HCT116 (cell line): ENCODE results near the gene TTF1. TPM values are rescaled to one million over a fixed set of nuclear protein-coding genes. Genes with fewer than 3 reads are reported as not detected.

Experiments
- ATAC-seq: fragments of 200-7000 bp; cut with Tn5 transposase; 2 replicates; pipeline ENCODE4 v1.9.1; 2020; ENCODE audit warnings: mild to moderate bottlenecking, moderate library complexity
- BruUV-seq: library from RNA; stranded (reverse); fragments of 400-500 nt; replicated peaks from 2 replicates; lab custom pipeline; 2021; lab: Mats Ljungman, UMichigan
- CTCF ChIA-PET: fragments of 300-600 bp; sonication (Branson Sonifier 250); formaldehyde crosslinking; loops from one replicate; lab custom pipeline; 2021; ENCODE audit warnings: antibody characterized with exemption; lab: Charles Lee
- POLR2A ChIA-PET: fragments of 300-600, 350-600 bp; sonication (Branson Sonifier 250); formaldehyde crosslinking; loops from one replicate; lab custom pipeline; 2021; ENCODE audit warnings: antibody characterized with exemption; lab: Charles Lee
- RAD21 ChIA-PET, 2 experiments: fragments of 300-600 bp; sonication (Branson Sonifier 250); formaldehyde crosslinking; loops; one replicate each; lab custom pipeline; 2023; ENCODE audit warnings: low total read pairs in 2 of 2; ENCODE audit not compliant: uncharacterized antibody in 2 of 2, unreplicated experiment in 2 of 2, low non-redundant PET in 1 of 2; lab: Charles Lee
- DNase-seq: peaks from one replicate; pipeline ENCODE4 v3.0.0-alpha.2; 2010; ENCODE audit warnings: low read depth, low spot score
- H2AFZ ChIP-seq: fragments of 200-600 bp; shearing (Covaris generic), sonication (generic); 2 replicates; pipeline ENCODE4 v1.6.1; 2017; ENCODE audit warnings: low read depth, mixed run types, mixed read lengths, antibody characterized with exemption, low read length; ENCODE audit not compliant: poor library complexity, severe bottlenecking
- H3K27ac ChIP-seq: 2 replicates; pipeline ENCODE4 v1.5.1; 2012; ENCODE audit warnings: low read depth, low read length
- H3K27me3 ChIP-seq: fragments of 200-600 bp; sonication (generic); 2 replicates; pipeline ENCODE4 v1.6.1; 2016; ENCODE audit warnings: mixed run types, low read length, mixed read lengths; ENCODE audit not compliant: insufficient read depth
- H3K36me3 ChIP-seq, 2 experiments: fragments of 200-500 bp in 1 of 2; fragments of 200-600 bp in 1 of 2; sonication (Bioruptor generic) in 1 of 2; sonication (generic) in 1 of 2; 2 replicates each; pipeline versions ENCODE4 v1.5.1 to v1.6.1; 2014 to 2016; ENCODE audit warnings: low read length in 2 of 2, inconsistent platforms in 1 of 2, mixed read lengths in 1 of 2, mixed run types in 1 of 2; ENCODE audit not compliant: insufficient read depth in 2 of 2, control insufficient read depth in 1 of 2
- H3K4me1 ChIP-seq, 2 experiments: fragments of 200-600 bp in 1 of 2; sonication (generic) in 1 of 2; 2 replicates each; pipeline versions ENCODE4 v1.5.1 to v1.6.1; 2012 to 2017; ENCODE audit warnings: low read length in 2 of 2, inconsistent platforms in 1 of 2, mild to moderate bottlenecking in 1 of 2, mixed read lengths in 1 of 2, mixed run types in 1 of 2, moderate library complexity in 1 of 2; ENCODE audit not compliant: insufficient read depth in 2 of 2, control insufficient read depth in 1 of 2
- H3K4me2 ChIP-seq: fragments of 200-600 bp; sonication (generic); 2 replicates; pipeline ENCODE4 v1.6.1; 2017; ENCODE audit warnings: mixed run types, low read length, mixed read lengths
- H3K4me3 ChIP-seq, 2 experiments: fragments of 200-600 bp in 1 of 2; sonication (generic) in 1 of 2; replicated peaks in 1 of 2; 2 replicates each; pipeline ENCODE4 v1.5.1; 2011 to 2016; ENCODE audit warnings: low read length in 2 of 2, control low read depth in 1 of 2, low read depth in 1 of 2, mild to moderate bottlenecking in 1 of 2, mixed read lengths in 1 of 2, mixed run types in 1 of 2
- H3K79me2 ChIP-seq: fragments of 200-600 bp; sonication (generic); 2 replicates; pipeline ENCODE4 v1.6.1; 2017; ENCODE audit warnings: mild to moderate bottlenecking, mixed run types, low read length, moderate library complexity, mixed read lengths; ENCODE audit not compliant: insufficient read depth
- H3K9ac ChIP-seq: fragments of 200-600 bp; sonication (generic); 2 replicates; pipeline ENCODE4 v1.6.1; 2016; ENCODE audit warnings: low read length, mixed read lengths
- H3K9me2 ChIP-seq: fragments of 200-600 bp; sonication (generic), shearing (Covaris generic); 2 replicates; pipeline ENCODE4 v1.6.1; 2017; ENCODE audit warnings: mixed run types, mild to moderate bottlenecking, moderate library complexity; ENCODE audit not compliant: insufficient read depth
- H3K9me3 ChIP-seq, 2 experiments: fragments of 200-500 bp in 1 of 2; fragments of 200-600 bp in 1 of 2; sonication (Bioruptor generic) in 1 of 2; sonication (generic) in 1 of 2; 2 replicates each; pipeline ENCODE4 v1.6.1; 2014 to 2017; ENCODE audit warnings: low read length in 2 of 2, mixed read lengths in 2 of 2, inconsistent platforms in 1 of 2, low read depth in 1 of 2, mild to moderate bottlenecking in 1 of 2, mixed run types in 1 of 2, moderate library complexity in 1 of 2; ENCODE audit not compliant: control insufficient read depth in 1 of 2, insufficient read depth in 1 of 2
- H4K20me1 ChIP-seq: fragments of 200-600 bp; sonication (generic), shearing (Covaris generic); 2 replicates; pipeline ENCODE4 v1.6.1; 2017; ENCODE audit warnings: mixed run types, mild to moderate bottlenecking, moderate library complexity; ENCODE audit not compliant: insufficient read depth
- EZH2 ChIP-seq: fragments of 200-600 bp; sonication (generic); IDR thresholded peaks from 2 replicates; pipeline ENCODE4 v1.6.1; 2017; ENCODE audit warnings: antibody characterized with exemption, mixed run types
- FOSL1 ChIP-seq: IDR thresholded peaks from 2 replicates; pipeline ENCODE4 v1.6.1; 2012; ENCODE audit warnings: low read depth
- MAX ChIP-seq: IDR thresholded peaks from 2 replicates; pipeline ENCODE4 v1.6.1; 2012
- SIN3A ChIP-seq: IDR thresholded peaks from 2 replicates; pipeline ENCODE4 v1.6.1; 2012; ENCODE audit warnings: low read depth
- SP1 ChIP-seq: IDR thresholded peaks from 2 replicates; pipeline ENCODE4 v1.6.1; 2012; ENCODE audit warnings: low read depth
- YY1 ChIP-seq: IDR thresholded peaks from 2 replicates; pipeline ENCODE4 v1.6.1; 2011; ENCODE audit warnings: low read length, low read depth, moderate library complexity, mild to moderate bottlenecking; ENCODE audit not compliant: insufficient replicate concordance; ENCODE audit errors: extremely low read depth
- ZBTB33 ChIP-seq: IDR thresholded peaks from 2 replicates; pipeline ENCODE4 v1.6.1; 2011; ENCODE audit warnings: mild to moderate bottlenecking, low read length, moderate library complexity; ENCODE audit not compliant: insufficient replicate concordance; ENCODE audit errors: extremely low read depth
- ZFX ChIP-seq: fragments of 450-650 bp; IDR thresholded peaks from 2 replicates; pipeline ENCODE4 v1.6.1; 2017
- ZNF274 ChIP-seq: fragments of 200-500 bp; sonication (Bioruptor generic); IDR thresholded peaks from 2 replicates; pipeline ENCODE4 v1.6.1; 2014; ENCODE audit warnings: mild to moderate bottlenecking, low read depth, low read length, inconsistent platforms
- intact Hi-C: fragments of 100-400 bp; cut with micrococcal nuclease; formaldehyde crosslinking; loops from 2 replicates; pipeline ENCODE4 v1.10.0; 2022
- total RNA-seq: library from RNA; stranded (reverse); gene quantifications from one replicate; pipeline ENCODE4 v1.2.1, GENCODE V29; 2021; ENCODE audit not compliant: unreplicated experiment

The TTF1 gene
- total RNA-seq, 1 experiment from 2014 or later = 14.5 TPM

DNA sequence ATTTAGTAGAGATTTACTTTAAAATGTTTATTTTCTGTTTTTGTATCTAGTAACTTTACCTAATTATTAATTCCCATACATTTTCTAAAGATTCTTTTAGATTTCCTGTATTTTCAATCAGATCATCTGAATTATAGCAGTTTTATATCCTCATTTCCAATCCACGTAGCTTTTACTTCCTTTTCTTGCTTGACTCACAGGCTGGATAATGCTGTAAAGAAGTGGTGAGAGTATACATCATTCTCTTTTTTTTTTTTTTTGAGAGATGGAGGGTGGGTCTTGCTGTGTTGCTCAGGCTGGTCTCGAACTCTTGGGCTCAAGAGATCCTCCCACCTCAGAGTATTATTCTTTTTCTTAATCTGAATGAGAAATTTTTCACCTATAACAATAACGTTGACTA, 40.7 kb downstream of the TTF1 start:
- BruUV-seq = no TSS peak
- Histone ChIP-seq H3K27ac (no peak overlapping the region), H3K79me2 (no peaks in the 10 kb centered on the region), H3K4me1 (no peaks in the 10 kb centered on the region), H3K9me2 (no peaks in the 10 kb centered on the region), H3K27me3 (no peaks in the 10 kb centered on the region), H3K9ac (no peak overlapping the region), H3K9me3 (no peaks in the 10 kb centered on the region), H3K36me3 (no peaks in the 10 kb centered on the region), H3K4me2 (no peak overlapping the region), H3K4me3 (no peak overlapping the region)
- ATAC-seq (no peak), DNase-seq (no peak)
- RAD21 ChIA-PET = no interaction called here
- CTCF ChIA-PET = no interaction called here
- intact Hi-C loops = no loop called here
- TF ChIP-seq ZFX = no peak
- TF ChIP-seq, all 23 proteins: peak for 0
- Histone ChIP-seq H2AFZ (no peak overlapping the region), H4K20me1 (no peaks in the 10 kb centered on the region)
- POLR2A ChIA-PET = interaction anchor here (0.6 kb wide), 1 partner anchor 11 kb away, joined by 3 read pairs; the partner anchor contains the start of gene SETX

DNA sequence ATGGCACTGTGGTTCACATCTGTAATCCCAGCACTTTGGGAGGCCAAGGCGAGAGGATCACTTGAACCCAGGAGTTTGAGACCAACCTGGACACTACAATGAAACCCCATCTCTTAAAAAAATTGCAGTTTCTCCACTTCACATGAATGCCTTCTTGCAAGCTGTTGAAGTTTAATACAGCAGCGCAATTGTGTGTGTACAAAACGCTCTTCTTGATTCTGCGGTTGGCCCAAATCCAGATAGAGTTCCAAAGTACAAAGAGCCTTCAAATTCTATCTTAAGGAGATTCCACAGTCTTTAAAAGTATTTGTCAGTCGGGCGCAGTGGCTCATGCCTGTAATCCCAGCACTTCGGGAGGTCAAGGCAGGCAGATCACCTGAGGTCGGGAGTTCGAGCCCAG, 42.6 kb downstream of the TTF1 start:
- Histone ChIP-seq H3K27ac (no peak overlapping the region), H3K36me3 (no peaks in the 10 kb centered on the region)
- no peak for TF ChIP-seq ZNF274
- TF ChIP-seq, all 23 proteins: peak for 0
- Histone ChIP-seq H3K4me1 (no peaks in the 10 kb centered on the region), H3K9ac (no peak overlapping the region), H2AFZ (no peak overlapping the region), H3K4me2 (no peak overlapping the region), H3K9me2 (no peaks in the 10 kb centered on the region), H3K4me3 (no peak overlapping the region), H4K20me1 (no peaks in the 10 kb centered on the region), H3K27me3 (no peaks in the 10 kb centered on the region), H3K79me2 (no peaks in the 10 kb centered on the region), H3K9me3 (no peaks in the 10 kb centered on the region)
- RAD21 ChIA-PET = no interaction called here
- POLR2A ChIA-PET = no interaction called here
- ATAC-seq (no peak), DNase-seq (no peak)
- CTCF ChIA-PET = no interaction called here
- BruUV-seq = no TSS peak
- intact Hi-C loops = no loop called here

GRCh38 chr9:132357764-132358163, 48.9 kb downstream of the TTF1 start:
- Histone ChIP-seq H3K9ac (no peak overlapping the region), H3K36me3 (peaks cover 0 to 6% of the 10 kb centered on the region in 2 experiments; a peak in 2 of 4 replicates), H3K27ac (no peak overlapping the region), H4K20me1 (no peaks in the 10 kb centered on the region), H2AFZ (no peak overlapping the region), H3K4me2 (no peak overlapping the region), H3K27me3 (no peaks in the 10 kb centered on the region), H3K79me2 (peaks cover 20% of the 10 kb centered on the region), H3K9me3 (no peaks in the 10 kb centered on the region), H3K9me2 (no peaks in the 10 kb centered on the region), H3K4me1 (peaks cover 11 to 21% of the 10 kb centered on the region in 2 experiments; a peak in 3 of 4 replicates), H3K4me3 (no peak overlapping the region)
- no TSS peak for BruUV-seq
- RAD21 ChIA-PET = no interaction called here
- DNase-seq (no peak), ATAC-seq (no peak)
- POLR2A ChIA-PET = no interaction called here
- intact Hi-C loops = no loop called here
- CTCF ChIA-PET = no interaction called here
- TF ChIP-seq SP1 = no peak
- TF ChIP-seq YY1 = no peak
- no peak for TF ChIP-seq ZBTB33
- no peak for TF ChIP-seq FOSL1
- TF ChIP-seq SIN3A = no peak
- TF ChIP-seq MAX = no peak
- TF ChIP-seq EZH2 = no peak
